SU-DHL-6 (cell line): ENCODE data around the gene MGMT.

ENCODE experiments used
- CTCF ChIP-seq: fragments of 200-600 bp; sonication (generic); IDR thresholded peaks from one replicate; pipeline ENCODE4 v1.5.1; 2017; ENCODE audit warnings: antibody characterized with exemption, mild to moderate bottlenecking, low read length, moderate library complexity; ENCODE audit not compliant: insufficient read depth, poor library complexity, severe bottlenecking
- EZH2phosphoT487 ChIP-seq: fragments of 200-600 bp; sonication (generic), shearing (Covaris generic); conservative IDR thresholded peaks from 2 replicates; pipeline ENCODE4 v1.6.1; 2018; ENCODE audit warnings: mild to moderate bottlenecking, antibody characterized with exemption, low read length, moderate library complexity, mixed read lengths

- no peak for TF ChIP-seq CTCF
- no peak for TF ChIP-seq EZH2phosphoT487
Measured at GRCh38 chr10:129642427-129642826, 175.4 kb downstream of the MGMT start.
